GM21786 (cell line): Measurements from ENCODE around the gene ZBTB14.

Experiments
- ATAC-seq: cut with Tn5 transposase; IDR thresholded peaks from one replicate; pipeline ENCODE4 v1.9.1; 2021; ENCODE audit not compliant: unreplicated experiment

Gene ZBTB14

GRCh38 chr18:5294457-5295230 is 882 bp downstream of the ZBTB14 start:
- peak; percentile 15 for ATAC-seq

- no peak for ATAC-seq
Observed at GRCh38 chr18:5294113-5294456, 1.4 kb downstream of the ZBTB14 start.

DNA sequence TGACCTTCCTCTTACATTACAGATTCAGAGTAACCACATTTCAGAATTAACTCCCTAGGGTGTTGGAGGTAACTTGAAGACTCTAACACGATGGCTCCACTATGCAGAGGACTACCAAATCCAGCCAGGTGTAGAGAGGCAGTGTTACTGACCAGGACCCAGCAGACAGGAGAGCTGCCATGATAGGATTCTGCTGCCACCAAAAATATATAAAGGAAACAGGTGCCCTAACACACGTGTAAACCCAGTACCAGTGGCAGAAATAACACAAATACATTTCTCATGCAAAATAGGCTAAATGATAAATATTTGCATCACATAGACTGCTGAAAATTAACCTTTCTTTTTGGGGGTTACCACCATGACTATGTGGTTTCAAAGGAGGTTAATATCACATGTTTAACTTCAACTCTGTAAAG is 7.0 kb downstream of the ZBTB14 start:
- ATAC-seq, result peak; percentile 65

- no peak for ATAC-seq
Observed at GRCh38 chr18:5287854-5288253, 7.7 kb downstream of the ZBTB14 start.

DNA sequence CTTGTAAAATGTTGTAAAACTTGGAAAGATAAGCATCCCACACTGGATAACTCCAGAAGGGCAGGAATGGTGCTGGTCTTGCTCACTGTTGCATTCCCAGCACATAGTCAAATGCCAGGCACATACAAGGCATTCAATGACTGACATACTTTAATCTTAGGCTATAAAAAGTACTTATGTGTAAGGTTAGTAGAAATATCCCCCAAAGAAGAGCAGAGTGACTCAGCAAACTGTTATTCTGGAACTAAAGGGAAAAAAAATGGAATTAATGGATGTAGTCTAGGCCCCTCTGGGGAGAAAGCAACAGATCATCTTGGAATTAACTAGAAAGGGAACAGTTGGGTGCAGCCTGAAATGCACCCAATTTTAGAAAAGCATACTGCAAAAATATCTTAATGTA is 9.0 kb downstream of the ZBTB14 start:
- ATAC-seq, result no peak

GRCh38 chr18:5285326-5285725 is 10.2 kb downstream of the ZBTB14 start:
- ATAC-seq, result no peak

- no peak for ATAC-seq
Observed at GRCh38 chr18:5284808-5285207, 10.7 kb downstream of the ZBTB14 start.

GRCh38 chr18:5282770-5283169 is 12.8 kb downstream of the ZBTB14 start:
- ATAC-seq, result no peak

GRCh38 chr18:5276947-5277346 is 18.6 kb downstream of the ZBTB14 start:
- ATAC-seq, result no peak

DNA sequence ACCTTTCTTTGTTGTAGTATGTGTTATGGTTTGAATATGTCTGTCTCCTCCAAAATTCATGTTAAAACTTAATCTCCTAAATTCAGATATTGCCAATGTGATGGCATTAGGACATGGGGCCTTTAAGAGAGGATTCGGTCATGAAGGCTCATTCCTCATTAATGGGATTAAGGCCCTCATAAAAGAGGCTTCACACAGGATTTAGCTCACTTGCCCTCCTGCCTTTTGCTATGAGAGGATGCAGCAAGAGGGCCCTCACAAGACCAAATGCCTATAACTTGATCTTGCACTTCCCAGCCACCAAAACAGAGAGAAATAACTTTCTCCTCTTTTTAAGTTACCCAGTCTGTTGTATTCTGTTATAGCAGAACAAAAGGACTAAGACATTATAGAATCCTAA is 19.7 kb downstream of the ZBTB14 start:
- ATAC-seq, result no peak

DNA sequence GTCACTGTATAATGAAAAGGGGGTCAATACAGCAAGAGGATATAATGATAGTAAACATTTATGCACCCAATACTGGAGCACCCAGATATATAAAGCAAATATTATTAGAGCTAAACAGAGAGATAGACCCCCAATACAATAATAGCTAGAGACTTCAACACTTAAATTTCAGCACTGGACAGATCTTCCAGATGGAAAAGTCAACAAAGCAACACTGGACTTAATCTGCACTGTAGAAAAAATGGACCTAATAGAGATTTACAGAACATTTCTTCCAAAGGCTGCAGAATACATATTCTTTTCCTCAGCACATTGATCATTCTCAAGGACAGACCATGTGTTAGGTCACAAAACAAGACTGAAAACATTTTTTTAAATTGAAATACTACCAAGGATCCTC is 26.7 kb downstream of the ZBTB14 start:
- no peak for ATAC-seq

- no peak for ATAC-seq
Observed at GRCh38 chr18:5266721-5267120, 28.8 kb downstream of the ZBTB14 start.

DNA sequence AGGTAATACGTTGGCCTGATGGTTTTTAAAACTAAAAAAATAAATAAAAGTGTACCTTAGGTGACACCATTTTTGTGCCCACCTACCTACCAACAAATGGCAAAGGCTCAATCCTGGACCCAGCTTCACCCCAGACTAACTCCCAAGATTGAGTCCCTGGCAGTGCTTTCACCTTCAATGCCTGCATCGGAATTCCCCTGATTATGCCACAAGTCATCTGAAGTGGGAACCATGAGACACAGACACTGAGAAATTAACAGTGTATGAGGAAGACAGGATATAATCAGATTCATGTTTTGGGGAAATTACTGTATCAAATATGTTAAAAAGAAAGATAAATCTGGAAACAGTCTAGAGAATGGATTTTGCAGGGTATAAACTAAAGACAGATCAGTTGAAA is 41.6 kb downstream of the ZBTB14 start:
- peak; percentile 76 for ATAC-seq

DNA sequence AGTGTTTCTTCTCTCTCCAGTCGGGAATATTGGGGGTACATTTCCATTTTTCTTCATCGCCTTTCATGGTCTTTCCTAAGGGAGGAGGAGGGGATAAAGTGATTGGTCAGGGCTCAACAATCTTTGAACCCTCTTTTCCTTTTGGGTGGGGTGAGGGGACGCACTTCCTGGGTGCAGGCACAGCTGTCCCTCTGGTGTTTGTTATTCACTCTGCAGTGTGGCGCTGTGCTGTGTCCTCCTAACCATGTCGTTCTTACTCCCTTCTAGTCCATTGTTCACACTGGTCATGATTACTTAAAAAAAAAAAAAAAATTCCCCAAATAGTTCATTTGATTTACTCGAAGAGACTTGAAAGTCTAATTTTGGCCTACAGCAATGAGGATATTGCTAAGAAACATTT is 44.4 kb downstream of the ZBTB14 start:
- no peak for ATAC-seq

DNA sequence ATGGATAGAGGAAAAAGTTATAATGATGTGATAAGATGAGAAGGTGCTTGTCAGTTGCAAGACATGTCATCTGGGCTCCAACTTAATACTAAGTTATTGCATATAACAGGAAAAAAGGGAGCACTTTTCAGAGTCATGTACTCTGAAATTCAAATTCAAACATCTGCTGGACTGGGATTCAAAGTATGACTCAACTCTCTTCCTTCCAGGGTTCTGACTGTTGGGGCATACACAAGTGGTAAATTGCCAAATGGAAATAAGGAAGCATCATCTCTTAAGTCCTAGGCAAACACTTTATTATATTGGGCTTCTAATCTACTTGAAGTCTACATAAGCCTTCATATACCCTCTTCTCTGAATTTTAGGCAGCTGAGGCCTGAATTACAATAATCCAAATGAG is 44.9 kb downstream of the ZBTB14 start:
- no peak for ATAC-seq

- ATAC-seq, result no peak
Observed at GRCh38 chr18:5244941-5245340, 50.6 kb downstream of the ZBTB14 start.

- no peak for ATAC-seq
Observed at GRCh38 chr18:5239447-5239846, 56.1 kb downstream of the ZBTB14 start.
